HepG2 (cell line): ENCODE measurements around the gene RTEL1.

Experiments
- FOSL1 ChIP-seq: sonication (generic); formaldehyde crosslinking; IDR thresholded peaks from 2 replicates; pipeline ENCODE4 v1.9.0; 2021; ENCODE audit warnings: missing genetic modification reagents, borderline replicate concordance
- FOXM1 ChIP-seq: sonication (generic); formaldehyde crosslinking; IDR thresholded peaks from 2 replicates; pipeline ENCODE4 v1.5.0; 2020; ENCODE audit warnings: missing genetic modification reagents
- HCFC1 ChIP-seq: fragments of 150-350 bp; IDR thresholded peaks from 2 replicates; pipeline ENCODE4 v1.6.1; 2014; ENCODE audit warnings: low read depth, low read length
- ISL2 ChIP-seq: sonication (generic); formaldehyde crosslinking; IDR thresholded peaks from 2 replicates; pipeline ENCODE4 v1.5.0; 2020; ENCODE audit warnings: missing genetic modification reagents
- NRL ChIP-seq: sonication (generic); formaldehyde crosslinking; IDR thresholded peaks from 2 replicates; pipeline ENCODE4 v1.5.0; 2020; ENCODE audit warnings: missing genetic modification reagents, mild to moderate bottlenecking, moderate library complexity, borderline replicate concordance
- RAD21 ChIP-seq: fragments of 450-650 bp; formaldehyde crosslinking; IDR thresholded peaks from 2 replicates; pipeline ENCODE4 v1.5.0; 2020; ENCODE audit warnings: mild to moderate bottlenecking
- SNAI1 ChIP-seq: sonication (generic); formaldehyde crosslinking; IDR thresholded peaks from 2 replicates; pipeline ENCODE4 v1.5.0; 2020; ENCODE audit warnings: mild to moderate bottlenecking, missing genetic modification reagents, borderline replicate concordance
- ZFP41 ChIP-seq: sonication (generic); formaldehyde crosslinking; IDR thresholded peaks from 2 replicates; pipeline ENCODE4 v1.4.0; 2020; ENCODE audit warnings: mild to moderate bottlenecking, missing genetic modification reagents, borderline replicate concordance
- ZNF121 ChIP-seq: sonication (generic); formaldehyde crosslinking; IDR thresholded peaks from 2 replicates; pipeline ENCODE4 v1.5.0; 2020; ENCODE audit warnings: mild to moderate bottlenecking, missing genetic modification reagents
- TF ChIP-seq, protein P1 (sequence below): sonication (generic); formaldehyde crosslinking; conservative IDR thresholded peaks from 2 replicates; pipeline ENCODE4 v1.8.1; 2023; ENCODE audit warnings: missing genetic modification reagents
- TF ChIP-seq, protein P2 (sequence below): sonication (generic); formaldehyde crosslinking; IDR thresholded peaks from 2 replicates; pipeline ENCODE4 v1.5.0; 2020; ENCODE audit warnings: mild to moderate bottlenecking, missing genetic modification reagents, moderate library complexity
- TF ChIP-seq, protein P3 (sequence below): sonication (generic); formaldehyde crosslinking; IDR thresholded peaks from 2 replicates; pipeline ENCODE4 v1.4.0; 2020; ENCODE audit warnings: missing genetic modification reagents

DNA sequence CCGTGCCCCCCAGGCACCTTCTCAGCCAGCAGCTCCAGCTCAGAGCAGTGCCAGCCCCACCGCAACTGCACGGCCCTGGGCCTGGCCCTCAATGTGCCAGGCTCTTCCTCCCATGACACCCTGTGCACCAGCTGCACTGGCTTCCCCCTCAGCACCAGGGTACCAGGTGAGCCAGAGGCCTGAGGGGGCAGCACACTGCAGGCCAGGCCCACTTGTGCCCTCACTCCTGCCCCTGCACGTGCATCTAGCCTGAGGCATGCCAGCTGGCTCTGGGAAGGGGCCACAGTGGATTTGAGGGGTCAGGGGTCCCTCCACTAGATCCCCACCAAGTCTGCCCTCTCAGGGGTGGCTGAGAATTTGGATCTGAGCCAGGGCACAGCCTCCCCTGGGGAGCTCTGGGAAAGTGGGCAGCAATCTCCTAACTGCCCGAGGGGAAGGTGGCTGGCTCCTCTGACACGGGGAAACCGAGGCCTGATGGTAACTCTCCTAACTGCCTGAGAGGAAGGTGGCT is 39.3 kb downstream of the RTEL1 start:
- TF ChIP-seq FOSL1 (CRISPR knock-in tag) (no peak), NRL (CRISPR knock-in tag) (peak; percentile 11; the same call in 1 of the 2 replicates), HCFC1 (no peak), ZFP41 (CRISPR knock-in tag) (no peak), ZNF121 (CRISPR knock-in tag) (no peak), FOXM1 (CRISPR knock-in tag) (no peak), RAD21 (no peak), SNAI1 (no peak), ISL2 (CRISPR knock-in tag) (no peak)
- TF ChIP-seq, protein P1, sequence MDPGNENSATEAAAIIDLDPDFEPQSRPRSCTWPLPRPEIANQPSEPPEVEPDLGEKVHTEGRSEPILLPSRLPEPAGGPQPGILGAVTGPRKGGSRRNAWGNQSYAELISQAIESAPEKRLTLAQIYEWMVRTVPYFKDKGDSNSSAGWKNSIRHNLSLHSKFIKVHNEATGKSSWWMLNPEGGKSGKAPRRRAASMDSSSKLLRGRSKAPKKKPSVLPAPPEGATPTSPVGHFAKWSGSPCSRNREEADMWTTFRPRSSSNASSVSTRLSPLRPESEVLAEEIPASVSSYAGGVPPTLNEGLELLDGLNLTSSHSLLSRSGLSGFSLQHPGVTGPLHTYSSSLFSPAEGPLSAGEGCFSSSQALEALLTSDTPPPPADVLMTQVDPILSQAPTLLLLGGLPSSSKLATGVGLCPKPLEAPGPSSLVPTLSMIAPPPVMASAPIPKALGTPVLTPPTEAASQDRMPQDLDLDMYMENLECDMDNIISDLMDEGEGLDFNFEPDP (CRISPR knock-in tag), result no peak
- TF ChIP-seq, protein P2, sequence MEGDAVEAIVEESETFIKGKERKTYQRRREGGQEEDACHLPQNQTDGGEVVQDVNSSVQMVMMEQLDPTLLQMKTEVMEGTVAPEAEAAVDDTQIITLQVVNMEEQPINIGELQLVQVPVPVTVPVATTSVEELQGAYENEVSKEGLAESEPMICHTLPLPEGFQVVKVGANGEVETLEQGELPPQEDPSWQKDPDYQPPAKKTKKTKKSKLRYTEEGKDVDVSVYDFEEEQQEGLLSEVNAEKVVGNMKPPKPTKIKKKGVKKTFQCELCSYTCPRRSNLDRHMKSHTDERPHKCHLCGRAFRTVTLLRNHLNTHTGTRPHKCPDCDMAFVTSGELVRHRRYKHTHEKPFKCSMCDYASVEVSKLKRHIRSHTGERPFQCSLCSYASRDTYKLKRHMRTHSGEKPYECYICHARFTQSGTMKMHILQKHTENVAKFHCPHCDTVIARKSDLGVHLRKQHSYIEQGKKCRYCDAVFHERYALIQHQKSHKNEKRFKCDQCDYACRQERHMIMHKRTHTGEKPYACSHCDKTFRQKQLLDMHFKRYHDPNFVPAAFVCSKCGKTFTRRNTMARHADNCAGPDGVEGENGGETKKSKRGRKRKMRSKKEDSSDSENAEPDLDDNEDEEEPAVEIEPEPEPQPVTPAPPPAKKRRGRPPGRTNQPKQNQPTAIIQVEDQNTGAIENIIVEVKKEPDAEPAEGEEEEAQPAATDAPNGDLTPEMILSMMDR, result peak; percentile 11; the same call in 1 of the 2 replicates
- TF ChIP-seq, protein P3, sequence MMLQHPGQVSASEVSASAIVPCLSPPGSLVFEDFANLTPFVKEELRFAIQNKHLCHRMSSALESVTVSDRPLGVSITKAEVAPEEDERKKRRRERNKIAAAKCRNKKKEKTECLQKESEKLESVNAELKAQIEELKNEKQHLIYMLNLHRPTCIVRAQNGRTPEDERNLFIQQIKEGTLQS, result no peak
